HG02981 (cell line): ENCODE results near the gene MICOS13.
"Not testable (repeated sequence)": the region's sequence is repeated elsewhere in the genome, so short reads cannot be mapped to it uniquely, and the experiment has no call there.

ENCODE experiments used
- ATAC-seq: cut with Tn5 transposase; IDR thresholded peaks from one replicate; pipeline ENCODE4 v1.9.1; 2021; ENCODE audit warnings: mild to moderate bottlenecking, moderate library complexity; ENCODE audit not compliant: unreplicated experiment

Gene MICOS13

GRCh38 chr19:5680437-5681368 is at the start of gene MICOS13, which contains the start of gene HSD11B1L:
Gene MICOS13 (minus strand): TSS chr19:5680516. CDS start chr19:5680486, 30 bp downstream.
Gene HSD11B1L (plus strand): TSS chr19:5681027. CDS start chr19:5684833, 3,806 bp downstream.
- ATAC-seq: peak; percentile 85

DNA sequence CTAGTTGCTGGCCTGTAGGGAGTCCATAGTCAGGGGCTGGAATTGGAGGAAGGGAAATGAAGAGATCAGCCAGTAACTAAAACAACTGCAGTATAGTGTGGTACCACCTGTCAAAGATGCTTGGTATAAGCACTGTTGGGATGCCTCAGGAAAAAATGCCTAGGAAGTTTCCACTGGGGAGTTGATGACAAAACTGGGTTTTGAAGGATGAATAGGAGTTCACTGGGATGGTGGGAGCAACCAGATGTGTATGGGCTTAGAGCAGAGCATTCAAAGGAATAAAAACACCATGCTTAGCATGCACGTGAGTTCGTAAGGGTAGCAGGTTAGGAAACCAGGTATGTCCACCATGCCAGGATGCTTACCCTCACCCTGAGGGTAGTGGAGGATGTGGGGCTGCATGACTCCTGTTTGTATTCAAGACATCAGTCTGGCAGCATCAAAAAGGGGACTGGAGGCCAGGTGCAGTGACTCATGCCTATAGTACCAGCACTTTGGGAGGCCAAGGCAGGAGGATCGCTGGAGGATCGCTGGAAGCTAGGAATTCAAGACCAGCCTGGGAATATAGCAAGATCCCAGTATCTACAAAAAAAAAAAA is 47.2 kb upstream of the MICOS13 start:
- ATAC-seq: no peak

- peak; percentile 83 for ATAC-seq
These were observed 39.9 kb upstream of the MICOS13 start, which contains the start of the genes CATSPERD and LONP1 for GRCh38 chr19:5719961-5720790. Gene CATSPERD (plus strand): TSS chr19:5720637. CDS start chr19:5720738, 101 bp downstream. Gene LONP1 (minus strand): TSS chr19:5720146. CDS start chr19:5720132, 14 bp downstream.

GRCh38 chr19:5719274-5719960 is 39.1 kb upstream of the MICOS13 start:
- no peak for ATAC-seq

GRCh38 chr19:5718579-5719273 is 38.4 kb upstream of the MICOS13 start:
- no peak for ATAC-seq

GRCh38 chr19:5718037-5718578 is 37.8 kb upstream of the MICOS13 start:
- no peak for ATAC-seq

DNA sequence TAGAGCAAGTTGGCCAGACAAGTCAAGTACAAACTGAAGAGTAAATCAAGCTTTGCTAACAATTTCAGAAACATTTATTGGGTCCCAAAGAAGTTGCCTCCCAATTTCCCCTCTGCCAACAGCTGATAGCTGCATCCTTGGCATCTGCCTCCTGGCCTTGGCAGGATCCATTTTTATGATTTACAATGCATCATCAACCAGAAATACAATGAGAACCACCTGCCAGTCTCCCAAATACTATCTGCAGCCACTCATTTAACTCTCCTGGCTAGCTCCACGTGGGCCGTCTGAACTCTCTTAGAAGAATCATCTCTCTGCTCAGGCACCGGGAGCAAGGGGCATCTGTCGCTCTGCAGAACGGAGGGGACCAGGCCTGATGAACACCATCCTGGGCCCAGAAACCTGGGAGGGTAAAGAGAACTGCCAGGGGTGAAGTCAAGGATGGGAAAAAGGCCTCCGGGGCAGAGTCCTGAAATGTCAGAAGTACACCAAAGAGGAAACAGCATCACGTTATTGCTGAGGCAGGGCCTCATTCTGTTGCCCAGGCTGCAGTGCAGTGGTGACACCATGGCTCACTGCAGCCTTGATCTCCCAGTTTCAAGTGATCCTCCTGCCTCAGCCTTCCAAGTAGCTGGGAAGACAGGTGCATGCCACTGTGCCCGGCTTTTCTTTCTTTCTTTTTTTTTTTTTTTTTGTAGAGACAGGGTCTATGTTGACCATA is 37.1 kb upstream of the MICOS13 start:
- ATAC-seq: no peak

GRCh38 chr19:5714816-5715215 is 34.5 kb upstream of the MICOS13 start:
- ATAC-seq: no peak

DNA sequence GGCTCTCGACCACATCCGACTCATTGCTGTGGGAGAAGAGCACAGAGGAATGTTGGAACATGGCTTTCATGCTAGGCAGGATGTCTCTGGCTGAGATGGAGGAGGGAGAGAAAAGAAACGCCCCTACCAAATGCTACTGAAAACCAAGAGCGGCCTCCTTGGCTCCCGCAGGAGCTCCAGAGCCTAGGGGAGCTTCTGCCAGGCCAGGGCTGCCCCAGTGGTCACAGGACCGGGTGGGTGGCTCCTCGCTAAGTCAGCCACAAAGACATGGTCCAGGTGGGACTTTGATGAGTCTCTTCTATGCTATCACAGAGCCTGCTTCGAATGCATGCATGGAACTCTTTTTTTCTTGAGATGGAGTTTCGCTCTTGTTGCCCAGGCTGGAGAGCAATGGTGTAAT is 32.9 kb upstream of the MICOS13 start:
- no peak for ATAC-seq

GRCh38 chr19:5711713-5712161 is 31.4 kb upstream of the MICOS13 start:
- no peak for ATAC-seq

- ATAC-seq: no peak
These were observed 30.7 kb upstream of the MICOS13 start for GRCh38 chr19:5711025-5711424.

GRCh38 chr19:5707576-5708575 is 27.6 kb upstream of the MICOS13 start:
- no peak for ATAC-seq

DNA sequence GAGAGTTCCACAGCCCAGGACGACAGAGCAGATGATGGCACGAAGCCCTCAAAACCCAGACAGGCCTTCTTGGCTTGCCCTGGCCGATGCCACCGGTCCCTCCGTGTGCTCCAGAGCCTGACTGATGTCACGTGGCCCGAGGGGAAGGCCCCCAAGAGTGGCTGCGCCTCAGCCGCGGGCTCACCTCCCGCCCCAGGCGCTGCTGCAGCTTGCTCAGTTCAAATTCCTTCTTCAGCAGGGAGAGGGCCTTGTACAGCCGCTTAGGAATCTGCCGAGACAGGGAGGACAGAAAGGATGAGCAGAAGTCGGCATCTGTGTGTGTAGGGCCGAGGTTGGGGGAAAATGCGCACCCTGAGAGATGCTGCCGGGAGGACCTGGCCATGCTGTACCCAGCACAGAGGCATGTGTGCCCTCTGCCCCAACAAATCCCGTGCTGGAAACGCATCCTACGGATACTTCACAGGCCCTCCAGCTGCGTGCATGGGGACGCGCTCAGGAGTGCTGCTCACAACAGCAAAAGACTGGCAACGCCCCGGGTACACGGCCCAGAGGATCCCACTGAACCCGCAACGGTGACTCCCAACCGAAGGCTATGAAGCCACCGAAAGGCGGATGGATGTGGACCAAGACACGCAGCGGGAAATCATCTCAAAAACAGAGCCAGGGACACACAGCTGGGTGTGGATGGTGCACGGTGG is 26.7 kb upstream of the MICOS13 start:
- no peak for ATAC-seq

DNA sequence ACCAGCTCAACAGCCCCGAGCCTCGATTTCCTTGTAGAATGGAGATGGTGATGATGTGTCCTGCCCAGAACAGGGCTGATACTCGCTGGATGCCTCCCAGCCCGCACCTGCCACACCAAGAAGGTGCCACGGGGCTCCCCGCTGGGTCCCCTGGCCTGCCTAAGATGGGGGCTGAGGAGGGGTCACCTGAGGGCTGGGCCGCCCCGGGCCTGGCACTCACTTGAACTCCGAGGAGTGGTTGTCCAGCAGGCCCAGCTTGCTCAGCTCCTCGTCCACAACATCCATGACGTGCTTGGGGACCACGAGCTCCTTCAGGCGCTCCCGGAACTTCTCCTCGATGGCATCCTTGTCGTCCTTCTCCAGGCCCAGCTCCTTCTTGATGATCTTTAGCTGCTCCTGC is 25.2 kb upstream of the MICOS13 start:
- no peak for ATAC-seq

DNA sequence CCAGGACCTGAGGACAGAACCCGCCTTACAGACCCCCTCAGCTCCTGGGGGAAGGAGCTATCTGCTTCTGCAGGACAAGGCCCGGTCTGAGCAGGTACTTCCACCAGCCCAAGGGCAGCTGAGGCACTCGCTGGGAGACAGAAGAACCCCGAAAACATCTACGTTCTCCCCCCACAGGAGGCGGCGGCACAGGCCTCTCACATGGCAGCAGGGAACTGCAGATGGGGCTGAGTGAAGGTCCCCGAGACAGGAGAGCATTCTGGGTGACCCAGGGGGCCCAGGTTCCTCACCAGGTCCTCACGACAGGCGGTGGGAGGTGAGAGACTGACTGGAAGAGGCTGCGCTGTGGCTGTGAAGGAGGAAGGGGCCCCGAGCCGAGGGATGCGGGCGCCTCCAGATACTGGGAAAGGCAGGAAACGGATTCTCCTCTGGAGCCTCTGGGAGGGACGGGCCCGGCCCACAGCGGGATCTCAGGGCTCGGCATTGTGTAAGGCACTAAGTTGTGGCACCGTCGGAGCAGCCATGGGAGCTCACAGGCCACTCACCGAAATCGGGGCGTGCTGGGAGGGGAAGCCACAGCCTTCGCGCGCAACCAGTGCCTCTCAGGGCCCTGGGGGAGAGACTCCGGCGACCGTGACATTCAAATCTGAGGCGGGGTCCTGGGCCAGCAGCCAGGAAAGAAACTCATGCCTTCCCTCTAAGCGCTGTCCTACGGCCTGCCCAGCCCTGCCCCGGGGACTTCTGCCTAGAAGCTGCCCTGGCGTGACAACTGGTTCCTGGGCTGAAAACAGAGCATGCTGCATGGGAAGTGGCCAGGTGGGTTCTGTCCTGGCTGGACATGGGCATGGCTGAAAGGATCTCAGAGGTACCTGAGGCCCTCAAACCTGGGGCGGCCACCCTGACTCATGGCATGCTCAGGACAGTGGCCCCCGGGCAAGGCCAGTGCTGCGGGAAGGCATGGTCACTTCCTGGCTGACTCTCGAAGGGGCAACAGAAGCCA is 23.8 kb upstream of the MICOS13 start:
- ATAC-seq: no peak

DNA sequence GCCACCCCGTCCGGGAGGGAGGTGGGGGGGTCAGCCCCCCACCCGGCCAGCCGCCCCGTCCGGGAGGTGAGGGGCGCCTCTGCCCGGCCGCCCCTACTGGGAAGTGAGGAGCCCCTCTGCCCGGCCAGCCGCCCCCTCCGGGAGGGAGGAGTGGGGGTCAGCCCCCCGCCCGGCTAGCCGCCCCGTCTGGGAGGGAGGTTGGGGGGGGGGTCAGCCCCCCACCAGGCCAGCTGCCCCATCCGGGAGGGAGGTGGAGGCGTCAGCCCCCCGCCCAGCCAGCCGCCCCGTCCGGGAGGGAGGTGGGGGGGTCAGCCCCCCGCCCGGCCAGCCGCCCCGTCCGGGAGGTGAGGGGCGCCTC is 21.7 kb upstream of the MICOS13 start:
- not testable (repeated sequence) for ATAC-seq
